GM18861 (cell line): Measurements from ENCODE around the gene SMOC1.

Experiments used
- ATAC-seq: cut with Tn5 transposase; IDR thresholded peaks from one replicate; pipeline ENCODE4 v1.9.1; 2021; ENCODE audit not compliant: unreplicated experiment

SMOC1 gene

DNA sequence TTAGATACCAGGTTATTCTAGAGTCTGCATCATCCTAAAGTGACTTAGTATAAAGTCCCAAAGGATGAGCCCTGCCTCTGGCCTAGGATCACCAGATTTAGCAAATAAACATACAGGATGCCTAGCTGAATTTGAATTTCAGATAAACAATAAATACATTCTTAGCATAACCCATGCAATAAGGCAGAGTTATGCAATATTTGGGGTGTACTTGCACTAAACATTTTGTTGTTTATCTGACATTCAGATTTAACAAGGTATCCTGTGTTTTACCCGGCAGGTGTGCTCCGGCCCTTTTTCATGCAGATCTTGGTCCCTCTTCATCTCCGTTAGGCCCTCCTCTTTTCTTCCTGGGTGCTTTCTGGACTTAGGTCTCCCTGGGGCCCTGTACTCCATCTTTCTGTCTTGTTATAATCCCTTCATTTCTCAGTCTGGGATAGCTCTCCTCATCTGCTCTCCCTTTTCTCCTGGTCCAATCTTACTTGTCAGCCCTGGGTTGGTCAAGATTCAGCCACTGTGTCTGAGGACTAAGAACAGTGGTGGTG is 18.1 kb upstream of the SMOC1 start:
- ATAC-seq: no peak

DNA sequence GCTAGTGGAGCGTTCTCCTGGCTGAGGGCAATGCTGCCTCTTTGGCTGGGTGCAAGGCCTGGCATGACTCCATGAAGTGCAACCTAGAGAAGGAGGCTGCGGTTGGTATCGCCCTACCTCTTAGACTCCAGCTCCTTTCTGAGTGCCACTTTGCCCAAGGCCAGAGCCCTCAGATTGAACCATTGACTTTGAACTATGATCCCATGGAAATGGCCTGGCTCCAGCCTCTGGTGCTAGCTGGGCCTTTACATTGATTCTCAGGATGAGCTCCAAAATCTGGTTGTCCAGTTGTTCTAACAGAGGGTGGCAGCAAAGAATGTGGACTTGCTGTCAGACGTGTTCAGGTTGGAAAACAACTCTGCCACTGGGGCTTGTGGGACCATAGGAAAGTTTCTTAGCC is 16.1 kb upstream of the SMOC1 start:
- ATAC-seq: no peak

DNA sequence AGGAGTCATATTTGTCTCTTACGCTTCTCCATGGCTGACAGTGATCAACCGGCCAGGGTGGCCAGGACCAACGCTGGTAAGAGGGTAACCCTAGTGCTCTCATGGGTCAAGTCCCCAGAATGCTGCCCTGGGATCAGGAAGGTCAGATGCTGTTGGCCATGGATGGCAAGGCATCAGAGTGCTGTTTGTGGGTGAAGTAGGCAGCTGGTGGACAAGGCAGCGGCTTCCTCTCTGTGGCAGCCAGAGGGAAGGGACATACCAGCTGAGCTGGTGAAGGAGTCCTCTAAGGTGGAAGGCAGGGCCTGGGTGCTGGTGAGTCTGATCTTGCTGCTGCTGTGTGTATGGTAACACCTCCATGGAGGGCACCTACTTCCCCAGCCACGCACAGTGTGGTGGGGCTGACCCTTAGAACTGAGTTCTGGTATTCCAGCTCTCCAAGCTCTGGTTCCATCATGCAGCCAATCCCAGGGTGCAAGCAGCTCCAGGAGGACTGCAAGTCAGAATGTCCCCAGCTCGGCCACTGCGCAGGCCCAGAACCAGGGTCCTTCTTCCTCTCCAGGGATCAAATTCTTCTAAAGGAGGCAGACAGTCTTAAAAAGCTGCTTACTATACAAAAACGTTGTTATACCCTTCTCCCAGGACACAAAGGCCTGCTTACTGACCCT is 13.4 kb upstream of the SMOC1 start:
- ATAC-seq: no peak

DNA sequence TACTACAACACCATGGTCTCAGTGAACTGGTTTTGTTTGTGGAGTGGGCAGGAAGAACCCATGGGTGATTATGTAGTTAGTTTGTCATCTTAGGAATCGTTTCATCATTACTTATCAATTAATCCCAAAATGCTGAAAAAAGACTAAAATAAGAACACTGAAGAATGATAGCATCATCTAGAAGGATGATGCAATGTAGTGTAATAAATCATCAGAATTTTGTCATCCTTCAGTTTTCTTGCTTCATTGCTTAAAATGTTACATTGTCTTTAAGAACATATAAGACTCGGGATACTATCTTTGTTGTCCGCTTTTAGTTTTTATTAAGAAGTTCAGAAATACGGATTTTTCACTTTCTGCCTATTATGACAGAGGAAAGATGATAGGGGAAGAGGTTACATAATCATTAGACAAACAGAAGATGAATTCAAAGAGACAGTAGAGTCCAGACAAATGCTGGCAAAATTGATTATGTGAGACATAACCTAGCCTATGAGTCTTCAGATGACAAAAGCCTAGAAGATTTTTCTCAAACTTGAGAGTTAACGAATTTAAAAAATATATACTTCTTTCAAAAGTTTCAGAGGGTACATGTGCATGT is 10.8 kb upstream of the SMOC1 start:
- no peak for ATAC-seq

DNA sequence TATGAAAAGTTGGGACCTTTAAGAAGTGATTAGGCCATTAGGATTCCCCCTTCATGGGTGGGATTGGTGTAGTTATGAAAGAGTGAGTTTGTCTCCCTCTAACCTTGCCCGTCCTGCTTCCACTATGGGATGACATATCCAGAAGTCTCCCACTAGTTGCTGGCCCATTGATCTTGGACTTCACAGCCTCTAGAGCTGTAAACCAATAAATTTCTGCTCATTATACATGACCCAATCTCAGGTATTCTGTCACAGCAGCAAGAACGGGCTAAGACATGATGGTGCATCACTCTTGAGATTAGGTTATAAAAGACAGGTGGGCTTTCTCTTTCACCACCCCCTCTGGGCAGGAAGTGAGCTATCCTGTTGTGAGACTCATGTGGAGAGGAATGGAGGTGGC is 8.6 kb upstream of the SMOC1 start:
- ATAC-seq: no peak

DNA sequence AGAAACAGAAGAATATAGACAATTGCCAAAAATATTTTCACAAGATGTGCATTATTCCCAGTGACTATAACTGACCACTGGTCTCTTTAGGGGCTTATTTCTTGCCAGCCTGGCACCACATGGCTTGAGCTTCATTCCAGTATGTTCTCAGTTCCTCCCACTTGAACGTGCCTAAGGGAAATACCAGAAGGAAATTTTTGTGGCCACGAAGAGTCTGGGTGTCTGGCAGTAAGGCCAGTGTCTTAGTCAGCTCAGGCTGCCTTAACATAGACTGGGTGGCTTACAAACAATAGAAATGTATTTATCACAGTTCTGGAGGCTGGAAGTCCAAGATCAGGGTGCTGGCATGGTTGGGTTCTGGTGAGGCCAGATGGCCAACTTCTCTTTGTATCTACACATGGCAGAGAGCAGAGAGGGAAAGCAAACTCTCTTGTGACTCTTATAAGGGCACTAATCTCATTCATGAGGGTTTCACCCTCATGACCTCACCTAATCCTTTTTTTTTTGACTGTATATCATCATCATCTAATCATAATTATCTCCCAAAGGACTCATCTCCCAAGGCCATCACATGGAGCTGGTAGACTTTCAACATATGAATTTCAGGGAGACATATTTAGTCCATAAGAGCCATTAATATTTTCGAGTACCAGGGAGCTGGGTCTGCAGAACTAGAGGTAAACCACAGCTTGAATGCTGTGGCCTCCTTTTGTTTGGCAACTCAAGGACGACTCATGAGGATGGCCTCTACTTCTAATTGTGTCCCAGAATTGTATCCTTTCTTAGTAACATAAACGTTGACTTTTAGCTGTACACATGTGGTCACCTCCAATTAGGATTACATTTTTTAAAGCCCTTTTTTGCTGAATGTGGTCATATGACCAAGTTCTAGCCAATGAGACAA is 5.1 kb upstream of the SMOC1 start:
- no peak for ATAC-seq

DNA sequence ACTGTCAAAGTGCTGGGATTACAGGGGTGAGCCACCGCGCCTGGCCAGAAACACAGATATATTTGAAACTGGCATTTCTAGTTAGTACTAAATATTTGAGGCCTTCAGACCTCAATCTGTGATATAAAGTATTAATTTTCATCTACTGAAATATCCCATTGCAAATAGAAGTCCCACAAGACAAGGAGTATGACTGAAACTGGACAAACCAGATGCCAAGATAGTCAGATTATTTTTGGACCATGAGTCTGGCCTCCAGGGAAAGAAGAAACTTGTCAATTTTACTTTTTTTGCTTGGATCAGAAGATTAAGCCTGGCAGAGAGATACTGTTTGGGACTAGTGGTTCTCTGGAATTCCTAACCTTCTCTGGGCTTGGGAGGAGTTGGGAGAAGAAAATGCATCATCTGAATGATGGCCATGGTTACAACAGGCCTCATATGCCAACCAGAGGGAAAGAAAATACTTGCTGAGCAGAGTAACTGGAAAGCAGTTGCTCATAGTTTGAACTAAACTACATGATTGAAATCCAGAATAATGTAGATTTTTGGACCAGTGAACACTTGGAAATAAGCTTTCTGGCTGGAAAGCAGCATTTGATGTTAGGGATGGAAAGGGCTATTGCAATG is 2.9 kb upstream of the SMOC1 start:
- no peak for ATAC-seq

DNA sequence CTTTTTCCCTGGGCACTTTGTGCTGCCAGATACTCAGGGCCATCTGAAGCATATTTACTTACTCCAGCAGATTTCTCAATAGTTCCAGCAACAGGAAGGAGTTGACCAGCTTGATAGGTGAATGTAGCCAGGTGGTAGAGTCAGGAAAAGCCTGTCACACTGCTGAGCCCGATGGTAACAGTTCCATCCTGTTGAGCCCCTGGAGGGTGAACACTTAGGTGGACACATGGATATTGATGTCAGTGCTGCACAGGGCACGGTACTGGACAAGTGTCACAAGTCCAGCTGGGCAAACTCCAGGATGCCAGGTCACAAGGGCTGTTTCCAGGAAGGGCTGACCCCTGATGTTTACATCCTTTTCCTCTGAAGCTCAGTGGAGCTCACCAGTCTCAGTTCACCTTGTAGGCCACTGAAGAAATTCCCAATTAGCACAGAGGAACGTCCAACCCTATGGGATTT is 2.3 kb upstream of the SMOC1 start:
- ATAC-seq: no peak

DNA sequence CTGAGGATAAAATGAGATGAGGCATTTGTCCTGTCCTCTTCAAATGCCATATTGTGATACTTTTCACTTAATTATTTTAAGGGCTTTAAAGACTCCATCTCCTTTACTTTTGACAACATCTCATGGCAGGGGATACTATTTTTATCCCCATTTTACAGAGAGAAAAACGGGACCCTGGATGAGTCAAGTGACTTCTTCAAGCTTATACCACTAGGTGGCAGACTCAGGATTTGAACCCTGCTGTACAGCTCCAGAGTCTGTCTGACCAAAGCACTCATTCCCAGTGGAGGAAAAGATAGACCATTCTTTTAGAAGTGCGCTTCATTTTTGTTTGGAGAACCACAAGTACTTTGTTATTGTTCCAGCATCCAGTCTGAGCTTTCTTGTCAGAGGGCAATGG is 1.7 kb upstream of the SMOC1 start:
- ATAC-seq: no peak

DNA sequence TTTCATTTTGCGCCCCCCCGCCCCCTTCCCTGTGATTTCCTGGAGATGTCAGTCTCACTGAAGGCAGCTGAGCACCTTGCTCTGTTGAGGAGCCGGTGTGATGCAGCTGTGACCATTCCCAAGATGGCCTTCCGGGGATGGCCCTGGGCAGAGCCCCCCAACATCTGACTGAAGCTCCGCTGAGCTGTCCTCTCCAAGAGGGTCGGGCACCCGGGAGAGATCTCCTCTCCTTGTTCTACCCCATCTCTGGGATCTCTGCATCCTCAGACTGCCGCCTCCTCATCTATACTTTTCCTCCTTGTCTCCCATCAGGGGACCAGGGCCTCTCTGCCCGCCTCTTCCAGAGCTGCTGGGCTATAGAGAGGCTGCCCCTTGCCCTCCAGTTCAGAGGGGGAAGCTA is 965 bp upstream of the SMOC1 start:
- no peak for ATAC-seq

DNA sequence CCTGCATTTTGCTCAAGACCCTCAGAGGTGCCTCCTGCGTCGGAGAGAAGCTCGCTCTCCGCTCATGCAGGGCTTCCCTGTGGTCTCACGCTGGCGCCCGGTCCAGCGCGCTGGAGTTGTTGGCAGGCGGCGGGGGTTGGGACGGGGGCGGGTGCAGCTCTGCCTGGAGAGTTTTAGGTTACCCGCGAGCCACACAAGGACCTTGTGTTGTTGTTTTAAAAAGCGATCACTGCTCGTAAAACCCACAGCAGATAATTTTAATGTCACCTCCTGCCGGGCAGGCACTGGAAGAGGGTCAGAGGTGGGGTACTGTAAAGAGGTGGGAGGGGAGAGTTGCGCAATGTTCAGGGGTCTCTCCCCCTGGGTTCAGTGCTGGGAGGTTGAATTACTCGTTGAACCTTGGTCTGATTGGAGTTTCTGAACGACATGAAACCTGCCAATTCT is 850 bp downstream of the SMOC1 start:
- no peak for ATAC-seq

DNA sequence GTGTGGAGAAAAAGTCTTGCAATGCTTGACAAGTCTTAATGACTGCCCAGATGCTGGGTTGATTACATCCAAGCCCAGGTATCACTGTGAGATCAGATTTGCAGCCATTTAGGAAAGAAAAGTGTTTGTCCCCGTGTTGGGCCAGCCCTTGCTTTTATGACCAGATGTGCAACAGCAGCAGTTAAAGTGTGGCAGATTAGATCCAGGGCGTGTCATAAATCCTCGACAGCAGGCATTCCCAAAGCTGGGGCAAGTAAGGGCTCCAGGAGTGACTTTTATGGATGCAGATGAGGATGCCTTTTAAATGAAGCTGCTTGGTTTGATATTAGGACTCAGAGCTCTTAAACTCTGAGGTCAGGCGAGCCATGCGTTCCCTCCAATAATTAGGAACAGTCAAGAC is 1.7 kb downstream of the SMOC1 start:
- no peak for ATAC-seq

DNA sequence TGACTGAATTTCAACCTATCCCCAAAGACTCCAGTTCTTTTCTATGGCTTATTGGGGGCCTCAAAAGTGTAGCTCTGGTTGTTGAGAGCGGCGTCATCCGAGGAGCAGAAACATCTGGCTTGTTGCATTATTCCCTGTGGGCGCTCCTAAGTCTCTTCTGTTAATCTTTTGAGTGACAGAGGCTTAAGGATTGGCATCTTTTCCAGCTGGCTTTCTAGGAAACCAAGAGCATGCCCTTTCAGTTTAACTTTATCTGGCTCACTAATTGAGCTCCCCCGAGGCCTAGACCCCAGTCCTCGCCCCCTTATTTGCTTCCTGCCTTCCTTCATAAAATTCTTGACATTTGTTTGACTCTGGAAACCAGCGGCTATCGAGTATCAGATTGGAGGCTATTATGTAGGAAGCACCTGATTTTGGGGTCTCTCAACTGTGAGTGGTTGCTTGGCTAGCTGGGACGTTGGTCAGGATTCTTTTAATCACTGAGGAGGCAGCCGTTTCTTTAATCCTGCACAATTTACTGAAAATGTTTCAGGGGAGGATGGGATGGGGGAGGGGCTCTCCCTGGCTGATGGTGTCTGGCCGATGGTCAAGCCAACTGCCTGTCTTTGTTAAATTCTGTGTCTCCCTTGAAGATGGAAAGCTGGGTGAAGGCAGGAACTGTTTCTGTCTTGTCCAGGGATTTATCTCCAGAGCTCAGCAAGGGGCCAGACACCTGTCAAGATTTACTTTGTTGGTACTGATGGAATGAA is 3.1 kb downstream of the SMOC1 start:
- no peak for ATAC-seq

DNA sequence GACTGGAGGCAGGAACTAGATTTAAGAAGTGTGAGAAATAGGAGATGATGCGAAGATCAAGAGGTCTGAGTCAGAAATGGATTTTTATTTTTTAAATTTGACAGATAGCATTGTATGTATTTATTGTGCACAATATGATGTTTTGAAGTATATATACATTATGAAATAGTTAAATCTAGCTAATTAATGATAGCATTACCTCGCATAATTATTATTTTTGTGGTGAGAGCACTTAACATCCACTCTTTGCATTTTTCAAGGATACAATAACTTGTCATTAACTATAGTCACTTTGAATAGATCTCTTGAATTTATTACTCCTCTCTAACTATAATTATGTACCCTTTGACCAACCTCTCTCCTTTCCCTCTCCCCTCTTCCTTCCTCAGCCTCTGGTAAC is 3.7 kb downstream of the SMOC1 start:
- no peak for ATAC-seq

DNA sequence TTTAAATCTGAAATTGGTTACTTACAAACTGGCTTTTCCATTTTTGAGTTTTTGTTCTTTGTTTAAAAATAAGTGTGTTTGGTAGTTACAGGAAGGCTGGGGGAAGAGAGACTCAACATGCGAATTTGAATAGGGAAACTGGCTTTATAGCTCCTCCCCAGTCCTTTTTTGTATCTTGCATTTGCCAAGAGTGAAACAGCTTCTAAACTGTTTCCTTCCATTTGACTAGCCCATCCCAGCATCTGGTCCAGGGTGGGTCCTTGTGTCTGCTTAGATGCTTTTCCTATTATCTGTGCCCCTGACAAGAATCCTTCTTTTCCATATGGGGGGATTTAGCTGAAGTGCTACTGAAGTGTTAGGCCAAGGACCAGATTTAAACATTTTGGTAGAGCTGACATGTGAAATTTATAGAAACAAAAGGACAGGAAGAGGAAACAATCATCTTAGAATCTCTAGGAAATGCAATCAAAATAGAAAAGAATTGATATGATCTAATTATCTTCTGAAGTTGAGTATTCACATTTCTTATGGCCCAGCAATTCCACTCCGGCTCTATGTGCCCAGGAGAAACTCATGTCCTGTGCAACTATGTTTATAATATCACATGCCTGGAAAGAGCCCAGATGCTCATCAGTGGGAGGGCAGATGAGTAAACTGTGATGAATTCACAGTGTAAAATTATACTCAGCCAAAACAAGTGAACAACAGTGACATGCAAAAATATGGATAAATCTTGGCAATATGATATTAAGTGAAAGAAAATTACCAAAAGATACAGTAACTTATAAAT is 7.4 kb downstream of the SMOC1 start:
- no peak for ATAC-seq

DNA sequence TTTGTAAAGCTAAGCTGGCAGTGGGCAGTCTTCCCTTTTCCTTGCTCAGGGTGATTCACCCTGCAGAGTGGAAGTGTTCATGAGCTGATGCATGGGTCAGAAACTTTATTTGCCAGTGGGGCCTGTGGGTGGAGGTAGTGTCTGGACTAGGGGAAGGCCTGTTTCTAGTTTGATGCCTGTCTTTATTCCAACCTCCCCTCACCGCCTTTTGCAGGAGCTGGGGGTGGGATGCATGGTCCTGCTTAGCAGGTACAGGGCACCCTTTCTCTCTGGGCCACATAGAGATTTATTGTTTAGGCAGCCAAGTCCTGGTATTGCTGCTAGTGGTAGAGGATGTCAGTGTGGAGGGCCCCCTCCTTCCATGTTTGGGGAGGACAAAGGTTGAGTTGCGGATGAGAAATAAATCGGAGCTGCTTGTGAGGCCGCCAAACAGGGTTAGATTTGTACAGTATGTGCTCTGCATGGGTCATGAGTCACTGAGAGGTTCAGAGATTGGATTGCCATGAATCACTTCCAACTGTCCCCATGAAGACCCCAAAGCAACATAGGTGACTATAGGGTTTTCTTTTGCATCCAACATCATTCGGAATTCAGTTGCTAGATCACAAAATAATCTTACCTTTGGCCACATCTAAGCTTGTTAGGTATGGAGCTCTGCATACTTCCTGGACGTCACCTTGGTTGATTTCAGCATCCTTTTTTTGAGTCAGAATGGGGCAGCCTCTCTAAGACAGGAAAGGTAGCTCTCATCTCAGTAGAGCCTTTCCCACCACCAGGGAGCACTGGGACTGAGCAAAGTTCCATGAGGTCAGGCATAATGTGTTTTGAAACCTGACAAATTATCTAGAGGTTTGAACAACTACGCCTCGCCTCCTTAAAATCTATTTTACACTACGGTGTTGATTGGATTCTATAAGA is 8.8 kb downstream of the SMOC1 start:
- no peak for ATAC-seq

DNA sequence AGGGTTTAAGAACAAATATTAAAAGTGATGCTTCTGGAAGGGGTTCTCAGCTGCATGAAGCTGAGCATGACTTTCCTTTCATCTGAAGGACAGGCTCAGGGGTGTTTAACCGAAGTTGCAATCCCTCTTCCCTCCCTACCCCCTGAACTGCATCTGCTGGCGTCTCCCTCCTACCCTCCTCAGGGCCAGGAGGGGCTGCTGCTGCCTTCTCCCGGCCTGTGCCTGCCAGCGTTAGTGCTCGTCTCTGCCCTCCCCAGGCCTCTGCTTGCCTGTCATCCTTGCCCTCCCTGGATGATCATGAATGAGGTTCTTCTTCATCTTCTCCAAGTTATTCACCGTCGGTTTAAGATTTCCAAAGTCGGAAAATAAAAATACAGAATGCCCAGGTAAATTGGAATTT is 12.2 kb downstream of the SMOC1 start:
- ATAC-seq: no peak

DNA sequence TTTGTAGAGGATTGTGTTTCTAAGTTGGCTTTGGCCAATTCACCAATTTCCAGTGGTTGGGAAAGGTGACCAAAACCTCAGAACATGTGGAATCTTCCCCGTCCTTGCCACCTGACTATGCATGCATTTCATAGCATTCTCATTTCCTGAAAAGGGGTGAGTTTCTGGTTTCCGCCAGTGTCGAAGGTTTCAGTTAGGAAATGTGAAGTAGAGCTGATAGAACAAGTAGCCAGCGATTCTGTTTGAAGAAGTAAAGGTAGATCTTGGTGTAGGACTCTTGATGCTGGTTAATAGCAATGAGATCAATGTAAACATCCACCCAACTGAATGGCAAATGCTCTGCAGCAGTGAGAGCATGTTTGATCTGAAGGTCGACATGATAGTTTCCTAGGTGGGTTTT is 15.9 kb downstream of the SMOC1 start:
- no peak for ATAC-seq

DNA sequence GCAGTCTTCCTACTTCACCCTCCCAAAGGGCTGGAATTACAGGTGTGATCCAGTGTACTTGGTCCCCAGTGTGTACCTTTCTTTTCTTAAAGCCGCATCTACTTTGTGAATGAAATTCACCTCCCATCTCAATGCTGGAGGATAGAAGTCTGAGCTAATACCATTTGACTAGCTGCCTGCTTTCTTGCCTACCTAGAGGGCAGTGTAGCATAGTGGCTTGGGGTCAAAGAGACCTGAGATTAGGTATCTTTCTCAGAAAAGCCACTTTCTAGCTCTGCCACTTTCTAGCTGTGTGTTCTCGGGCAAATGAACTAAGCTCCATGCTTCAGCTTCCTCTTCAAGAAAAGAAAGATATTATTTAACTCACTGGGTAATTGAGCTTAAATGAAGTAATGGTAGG is 16.9 kb downstream of the SMOC1 start:
- ATAC-seq: no peak
